Measurements from ENCODE around the gene SPTLC3. TPM values are rescaled to one million over a fixed set of nuclear protein-coding genes. Genes with fewer than 3 reads are reported as not detected.

SPTLC3 gene
- polyA plus RNA-seq, 1 donor from 2014 or later = not detected

DNA sequence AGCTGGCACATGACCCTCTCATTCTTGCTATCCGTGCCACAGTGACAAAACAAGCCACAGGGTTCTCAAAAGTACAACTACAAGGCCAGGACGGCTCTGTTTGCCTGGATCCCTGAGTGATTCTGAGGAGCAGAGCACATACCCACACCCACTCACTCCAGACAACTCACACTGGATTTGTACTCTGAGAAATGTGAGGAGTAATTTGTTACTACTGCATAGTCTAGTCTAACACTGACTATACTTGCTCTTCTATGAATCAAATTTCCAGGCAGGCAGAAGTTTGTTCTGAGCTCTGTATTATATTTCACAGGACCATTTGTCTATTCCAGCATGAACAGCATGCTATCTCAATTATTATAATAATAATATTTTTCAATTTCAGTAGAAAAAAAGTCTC, 26.7 kb upstream of the SPTLC3 start:
- no peak overlapping the region for H2AFZ ChIP-seq (ENCODE audit: low read depth, low read length)
- H3K9me3 ChIP-seq (ENCODE audit: low read length) = no peaks in the 10 kb centered on the region
- no peaks in the 10 kb centered on the region for H3K36me3 ChIP-seq (ENCODE audit: insufficient read depth, low read length)
- no peaks in the 10 kb centered on the region for H3F3A ChIP-seq (ENCODE audit: insufficient read depth, low read length, poor library complexity, severe bottlenecking)
- H3K27ac ChIP-seq (ENCODE audit: low read length) = no peak overlapping the region
- H3K9me2 ChIP-seq (ENCODE audit: insufficient read depth, low read length) = no peaks in the 10 kb centered on the region
- no peak overlapping the region for H3K4me2 ChIP-seq (ENCODE audit: low read length)
- H3K4me3 ChIP-seq (ENCODE audit: low read length) = no peak overlapping the region
- no peak for TF ChIP-seq POLR2AphosphoS5 (IDR thresholded peaks at IDR 0.05)
- TF ChIP-seq MXI1 (conservative IDR thresholded peaks at IDR 0.05; ENCODE audit: poor library complexity, severe bottlenecking) = no peak
- TF ChIP-seq, protein P1, sequence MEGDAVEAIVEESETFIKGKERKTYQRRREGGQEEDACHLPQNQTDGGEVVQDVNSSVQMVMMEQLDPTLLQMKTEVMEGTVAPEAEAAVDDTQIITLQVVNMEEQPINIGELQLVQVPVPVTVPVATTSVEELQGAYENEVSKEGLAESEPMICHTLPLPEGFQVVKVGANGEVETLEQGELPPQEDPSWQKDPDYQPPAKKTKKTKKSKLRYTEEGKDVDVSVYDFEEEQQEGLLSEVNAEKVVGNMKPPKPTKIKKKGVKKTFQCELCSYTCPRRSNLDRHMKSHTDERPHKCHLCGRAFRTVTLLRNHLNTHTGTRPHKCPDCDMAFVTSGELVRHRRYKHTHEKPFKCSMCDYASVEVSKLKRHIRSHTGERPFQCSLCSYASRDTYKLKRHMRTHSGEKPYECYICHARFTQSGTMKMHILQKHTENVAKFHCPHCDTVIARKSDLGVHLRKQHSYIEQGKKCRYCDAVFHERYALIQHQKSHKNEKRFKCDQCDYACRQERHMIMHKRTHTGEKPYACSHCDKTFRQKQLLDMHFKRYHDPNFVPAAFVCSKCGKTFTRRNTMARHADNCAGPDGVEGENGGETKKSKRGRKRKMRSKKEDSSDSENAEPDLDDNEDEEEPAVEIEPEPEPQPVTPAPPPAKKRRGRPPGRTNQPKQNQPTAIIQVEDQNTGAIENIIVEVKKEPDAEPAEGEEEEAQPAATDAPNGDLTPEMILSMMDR (IDR thresholded peaks at IDR 0.05; ENCODE audit: poor library complexity, severe bottlenecking) = no peak
- TF ChIP-seq TAF1 (IDR thresholded peaks at IDR 0.05; ENCODE audit: low read depth) = no peak
- TF ChIP-seq EZH2 (IDR thresholded peaks at IDR 0.05; ENCODE audit: borderline replicate concordance, insufficient read depth, low read length, poor library complexity, severe bottlenecking) = no peak
- TF ChIP-seq RAD21 (conservative IDR thresholded peaks at IDR 0.05) = no peak
- TF ChIP-seq EP300 (conservative IDR thresholded peaks at IDR 0.05; ENCODE audit: poor library complexity, severe bottlenecking) = no peak
- TF ChIP-seq, protein P2, sequence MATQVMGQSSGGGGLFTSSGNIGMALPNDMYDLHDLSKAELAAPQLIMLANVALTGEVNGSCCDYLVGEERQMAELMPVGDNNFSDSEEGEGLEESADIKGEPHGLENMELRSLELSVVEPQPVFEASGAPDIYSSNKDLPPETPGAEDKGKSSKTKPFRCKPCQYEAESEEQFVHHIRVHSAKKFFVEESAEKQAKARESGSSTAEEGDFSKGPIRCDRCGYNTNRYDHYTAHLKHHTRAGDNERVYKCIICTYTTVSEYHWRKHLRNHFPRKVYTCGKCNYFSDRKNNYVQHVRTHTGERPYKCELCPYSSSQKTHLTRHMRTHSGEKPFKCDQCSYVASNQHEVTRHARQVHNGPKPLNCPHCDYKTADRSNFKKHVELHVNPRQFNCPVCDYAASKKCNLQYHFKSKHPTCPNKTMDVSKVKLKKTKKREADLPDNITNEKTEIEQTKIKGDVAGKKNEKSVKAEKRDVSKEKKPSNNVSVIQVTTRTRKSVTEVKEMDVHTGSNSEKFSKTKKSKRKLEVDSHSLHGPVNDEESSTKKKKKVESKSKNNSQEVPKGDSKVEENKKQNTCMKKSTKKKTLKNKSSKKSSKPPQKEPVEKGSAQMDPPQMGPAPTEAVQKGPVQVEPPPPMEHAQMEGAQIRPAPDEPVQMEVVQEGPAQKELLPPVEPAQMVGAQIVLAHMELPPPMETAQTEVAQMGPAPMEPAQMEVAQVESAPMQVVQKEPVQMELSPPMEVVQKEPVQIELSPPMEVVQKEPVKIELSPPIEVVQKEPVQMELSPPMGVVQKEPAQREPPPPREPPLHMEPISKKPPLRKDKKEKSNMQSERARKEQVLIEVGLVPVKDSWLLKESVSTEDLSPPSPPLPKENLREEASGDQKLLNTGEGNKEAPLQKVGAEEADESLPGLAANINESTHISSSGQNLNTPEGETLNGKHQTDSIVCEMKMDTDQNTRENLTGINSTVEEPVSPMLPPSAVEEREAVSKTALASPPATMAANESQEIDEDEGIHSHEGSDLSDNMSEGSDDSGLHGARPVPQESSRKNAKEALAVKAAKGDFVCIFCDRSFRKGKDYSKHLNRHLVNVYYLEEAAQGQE (IDR thresholded peaks at IDR 0.05; ENCODE audit: borderline replicate concordance) = no peak
- no peak for TF ChIP-seq SMC3 (conservative IDR thresholded peaks at IDR 0.05; ENCODE audit: poor library complexity)
- H3K27me3 ChIP-seq (ENCODE audit: insufficient read depth, low read depth, low read length) = no peaks in the 10 kb centered on the region
- no peak overlapping the region for H3K9ac ChIP-seq (ENCODE audit: low read length)
- H4K20me1 ChIP-seq (ENCODE audit: insufficient read depth) = no peaks in the 10 kb centered on the region
- no peaks in the 10 kb centered on the region for H3K79me2 ChIP-seq (replicated peaks; ENCODE audit: insufficient read depth, low read length)

DNA sequence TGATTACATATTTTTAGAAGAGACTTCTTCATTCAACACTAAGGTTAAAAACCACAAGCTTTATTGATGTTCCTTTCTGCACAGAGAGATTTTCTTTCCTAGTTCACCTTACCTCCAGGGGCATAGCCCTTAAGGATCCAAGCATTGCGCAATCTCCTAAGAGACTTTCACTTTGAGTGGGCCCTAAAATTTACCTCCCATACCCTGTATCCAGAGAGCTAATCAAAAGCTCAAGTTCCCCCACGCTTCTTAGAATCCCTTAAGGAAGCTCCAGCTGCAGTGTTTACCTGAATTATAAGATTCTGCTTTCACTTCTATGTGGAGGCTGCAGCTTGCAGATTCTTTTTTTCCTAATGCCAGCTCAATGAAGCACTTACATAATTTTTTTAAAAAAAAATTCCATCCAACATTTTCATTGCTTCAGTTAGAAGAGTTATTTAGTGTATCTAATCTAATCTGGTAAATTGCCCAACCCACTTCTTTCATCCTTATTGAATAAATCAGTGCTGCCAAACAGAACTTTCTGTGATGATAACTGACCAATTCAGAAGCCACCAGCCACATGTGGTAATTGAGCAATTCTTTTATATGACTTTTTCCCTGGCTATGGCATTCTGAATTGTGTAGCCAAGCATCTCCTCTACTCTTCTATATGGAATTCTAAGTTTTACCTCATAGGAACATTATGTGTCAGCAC, 24.6 kb upstream of the SPTLC3 start:
- Histone ChIP-seq H3K9me3 (ENCODE audit: low read length) (no peaks in the 10 kb centered on the region), H3K9ac (ENCODE audit: low read length) (no peak overlapping the region), H3K27me3 (ENCODE audit: insufficient read depth, low read depth, low read length) (no peaks in the 10 kb centered on the region), H3K36me3 (ENCODE audit: insufficient read depth, low read length) (no peaks in the 10 kb centered on the region), H3K79me2 (replicated peaks; ENCODE audit: insufficient read depth, low read length) (no peaks in the 10 kb centered on the region), H3F3A (ENCODE audit: insufficient read depth, low read length, poor library complexity, severe bottlenecking) (no peaks in the 10 kb centered on the region), H2AFZ (ENCODE audit: low read depth, low read length) (no peak overlapping the region), H3K4me2 (ENCODE audit: low read length) (no peak overlapping the region), H4K20me1 (ENCODE audit: insufficient read depth) (no peaks in the 10 kb centered on the region), H3K27ac (ENCODE audit: low read length) (no peak overlapping the region), H3K4me3 (ENCODE audit: low read length) (no peak overlapping the region), H3K9me2 (ENCODE audit: insufficient read depth, low read length) (no peaks in the 10 kb centered on the region)
- TF ChIP-seq EZH2 (IDR thresholded peaks at IDR 0.05; ENCODE audit: borderline replicate concordance, insufficient read depth, low read length, poor library complexity, severe bottlenecking) (no peak), SMC3 (conservative IDR thresholded peaks at IDR 0.05; ENCODE audit: poor library complexity) (no peak), MXI1 (conservative IDR thresholded peaks at IDR 0.05; ENCODE audit: poor library complexity, severe bottlenecking) (no peak), EP300 (conservative IDR thresholded peaks at IDR 0.05; ENCODE audit: poor library complexity, severe bottlenecking) (no peak), RAD21 (conservative IDR thresholded peaks at IDR 0.05) (no peak), POLR2AphosphoS5 (IDR thresholded peaks at IDR 0.05) (no peak), TAF1 (IDR thresholded peaks at IDR 0.05; ENCODE audit: low read depth) (no peak)
- TF ChIP-seq, protein P2 (IDR thresholded peaks at IDR 0.05; ENCODE audit: borderline replicate concordance) = no peak
- TF ChIP-seq, protein P1 (IDR thresholded peaks at IDR 0.05; ENCODE audit: poor library complexity, severe bottlenecking) = no peak

Measured in neural cell (in vitro differentiated cells).